Measurements from ENCODE around the gene MIOX. TPM values are rescaled to one million over a fixed set of nuclear protein-coding genes. Genes with fewer than 3 reads are reported as not detected.
A peak's percentile ranks its signal among the peaks of the same experiment; 100 is the strongest.

MIOX gene
- total RNA-seq, 2 donors from 2014 or later, result not detected

DNA sequence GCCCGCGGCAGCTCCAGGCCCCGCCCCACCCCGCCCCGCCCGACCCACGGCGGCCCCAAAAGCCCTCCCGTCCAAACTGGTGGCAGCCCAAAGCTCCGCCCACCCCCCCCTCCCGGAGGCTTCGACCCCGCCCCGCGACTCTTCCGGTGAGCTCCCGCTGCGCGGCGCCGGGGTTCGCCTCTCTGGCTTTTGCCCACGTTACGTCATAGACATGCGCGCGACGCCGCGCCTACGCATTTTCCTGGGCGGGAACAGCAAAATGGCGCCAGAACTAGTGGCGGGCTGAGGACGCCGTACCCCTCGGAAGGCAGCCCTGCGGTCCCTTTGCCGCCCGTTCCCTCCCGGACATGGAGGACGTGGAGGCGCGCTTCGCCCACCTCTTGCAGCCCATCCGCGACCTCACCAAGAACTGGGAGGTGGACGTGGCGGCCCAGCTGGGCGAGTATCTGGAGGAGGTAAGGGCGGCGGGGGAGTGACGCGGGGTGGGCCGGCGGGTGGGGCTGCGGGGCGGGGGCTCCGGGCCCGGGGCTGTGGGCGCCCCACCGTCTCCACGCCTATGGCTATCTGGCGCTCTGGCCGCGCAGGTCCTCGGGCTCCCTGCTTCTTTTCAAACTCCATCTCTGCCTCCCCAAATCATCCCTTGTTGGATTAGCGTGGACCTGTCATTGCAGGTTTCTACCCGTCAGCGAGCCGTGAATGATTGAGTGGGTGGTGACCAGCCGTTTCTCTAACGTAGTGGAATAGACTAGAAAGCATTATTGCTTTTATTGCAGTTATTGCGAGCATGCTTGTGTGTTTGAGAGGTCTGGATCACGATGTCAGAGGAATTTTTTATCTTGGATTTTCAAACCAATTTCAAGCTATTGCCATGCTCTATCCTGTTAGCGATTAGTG, 21.6 kb downstream of the MIOX start, which contains the start of gene NCAPH2:
NCAPH2 (plus strand) TSS at position 234 of the 894 bp plus-strand sequence; CDS start at position 348, 114 bp downstream.
- peak; percentile 86 for DNase-seq (ENCODE audit: low spot score)
- TF ChIP-seq, protein P1, sequence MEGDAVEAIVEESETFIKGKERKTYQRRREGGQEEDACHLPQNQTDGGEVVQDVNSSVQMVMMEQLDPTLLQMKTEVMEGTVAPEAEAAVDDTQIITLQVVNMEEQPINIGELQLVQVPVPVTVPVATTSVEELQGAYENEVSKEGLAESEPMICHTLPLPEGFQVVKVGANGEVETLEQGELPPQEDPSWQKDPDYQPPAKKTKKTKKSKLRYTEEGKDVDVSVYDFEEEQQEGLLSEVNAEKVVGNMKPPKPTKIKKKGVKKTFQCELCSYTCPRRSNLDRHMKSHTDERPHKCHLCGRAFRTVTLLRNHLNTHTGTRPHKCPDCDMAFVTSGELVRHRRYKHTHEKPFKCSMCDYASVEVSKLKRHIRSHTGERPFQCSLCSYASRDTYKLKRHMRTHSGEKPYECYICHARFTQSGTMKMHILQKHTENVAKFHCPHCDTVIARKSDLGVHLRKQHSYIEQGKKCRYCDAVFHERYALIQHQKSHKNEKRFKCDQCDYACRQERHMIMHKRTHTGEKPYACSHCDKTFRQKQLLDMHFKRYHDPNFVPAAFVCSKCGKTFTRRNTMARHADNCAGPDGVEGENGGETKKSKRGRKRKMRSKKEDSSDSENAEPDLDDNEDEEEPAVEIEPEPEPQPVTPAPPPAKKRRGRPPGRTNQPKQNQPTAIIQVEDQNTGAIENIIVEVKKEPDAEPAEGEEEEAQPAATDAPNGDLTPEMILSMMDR (IDR thresholded peaks at IDR 0.05), result no peak
- Histone ChIP-seq H3K27ac (peak within 1 kb of the TSS; percentile 82 to 89), H3K4me3 (peak within 1 kb of the TSS; percentile 100), H3K4me1 (ENCODE audit: control insufficient read depth in 1 of 2, low read depth in 2 of 2) (peaks cover 15 to 29% of the 10 kb centered on the region in 2 donors), H3K9me3 (no peaks in the 10 kb centered on the region), H3K27me3 (replicated peaks; ENCODE audit: insufficient read depth) (no peaks in the 10 kb centered on the region), H3K36me3 (peaks cover 19% of the 10 kb centered on the region)
- ATAC-seq (ENCODE audit: insufficient number of reproducible peaks, low FRiP score, low read depth), result peak; percentile 77

GRCh38 chr22:50508897-50509296, 22.2 kb downstream of the MIOX start:
- Histone ChIP-seq H3K27ac (peak overlapping the region; percentile 82 to 89), H3K4me1 (ENCODE audit: control insufficient read depth in 1 of 2, low read depth in 2 of 2) (peaks cover 15 to 29% of the 10 kb centered on the region in 2 donors), H3K27me3 (replicated peaks; ENCODE audit: insufficient read depth) (no peaks in the 10 kb centered on the region), H3K36me3 (peaks cover 18% of the 10 kb centered on the region), H3K9me3 (no peaks in the 10 kb centered on the region), H3K4me3 (peak overlapping the region; percentile 92)
- DNase-seq (ENCODE audit: low spot score) (no peak), ATAC-seq (ENCODE audit: insufficient number of reproducible peaks, low FRiP score, low read depth) (no peak)
- TF ChIP-seq, protein P1 (IDR thresholded peaks at IDR 0.05), result no peak

DNA sequence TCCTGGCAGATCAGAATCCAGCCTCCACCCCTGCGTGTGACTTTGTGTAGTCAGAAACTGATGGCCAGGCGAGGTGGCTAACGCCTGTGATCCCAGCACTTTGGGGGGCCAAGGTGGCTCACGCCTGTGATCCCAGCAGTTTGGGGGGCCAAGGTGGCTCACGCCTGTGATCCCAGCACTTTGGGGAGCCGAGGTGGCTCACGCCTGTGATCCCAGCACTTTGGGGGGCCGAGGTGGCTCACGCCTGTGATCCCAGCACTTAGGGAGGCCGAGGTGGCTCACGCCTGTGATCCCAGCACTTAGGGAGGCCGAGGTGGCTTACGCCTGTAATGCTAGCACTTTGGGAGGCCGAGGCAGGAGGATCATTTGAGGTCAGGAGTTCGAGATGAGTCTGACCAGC, 26.5 kb downstream of the MIOX start:
- H3K9me3 ChIP-seq, result no peaks in the 10 kb centered on the region
- DNase-seq (ENCODE audit: low spot score) (no peak), ATAC-seq (ENCODE audit: insufficient number of reproducible peaks, low FRiP score, low read depth) (no peak)
- TF ChIP-seq, protein P1 (IDR thresholded peaks at IDR 0.05), result no peak
- peaks cover 9 to 11% of the 10 kb centered on the region in 2 donors for H3K4me1 ChIP-seq (ENCODE audit: control insufficient read depth in 1 of 2, low read depth in 2 of 2)
- H3K27me3 ChIP-seq (replicated peaks; ENCODE audit: insufficient read depth), result no peaks in the 10 kb centered on the region
- peaks cover 16% of the 10 kb centered on the region for H3K36me3 ChIP-seq
- no peak overlapping the region for H3K27ac ChIP-seq
- no peak overlapping the region for H3K4me3 ChIP-seq

DNA sequence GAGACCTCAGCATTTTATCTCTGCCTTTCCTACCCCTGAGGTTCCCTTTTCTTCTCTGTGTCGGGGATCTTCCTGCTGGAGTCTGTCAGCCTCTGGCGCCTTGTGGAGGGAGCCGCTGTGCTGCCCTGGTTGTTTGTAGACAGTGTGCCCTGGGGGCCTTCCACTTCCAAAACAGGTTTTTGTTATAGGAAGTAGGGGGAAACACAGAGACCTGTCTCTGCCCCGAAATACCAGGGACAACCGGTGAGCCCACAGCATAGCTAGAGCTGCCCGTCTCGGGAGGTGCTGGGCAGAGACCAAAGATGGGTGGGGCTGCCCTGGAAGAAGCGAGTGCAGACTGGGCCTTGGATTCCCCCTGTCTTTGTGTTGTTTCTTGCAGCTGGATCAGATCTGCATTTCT, 29.4 kb downstream of the MIOX start:
- TF ChIP-seq, protein P1 (IDR thresholded peaks at IDR 0.05), result no peak
- ATAC-seq (ENCODE audit: insufficient number of reproducible peaks, low FRiP score, low read depth), result no peak
- peaks cover 39% of the 10 kb centered on the region for H3K36me3 ChIP-seq

DNA sequence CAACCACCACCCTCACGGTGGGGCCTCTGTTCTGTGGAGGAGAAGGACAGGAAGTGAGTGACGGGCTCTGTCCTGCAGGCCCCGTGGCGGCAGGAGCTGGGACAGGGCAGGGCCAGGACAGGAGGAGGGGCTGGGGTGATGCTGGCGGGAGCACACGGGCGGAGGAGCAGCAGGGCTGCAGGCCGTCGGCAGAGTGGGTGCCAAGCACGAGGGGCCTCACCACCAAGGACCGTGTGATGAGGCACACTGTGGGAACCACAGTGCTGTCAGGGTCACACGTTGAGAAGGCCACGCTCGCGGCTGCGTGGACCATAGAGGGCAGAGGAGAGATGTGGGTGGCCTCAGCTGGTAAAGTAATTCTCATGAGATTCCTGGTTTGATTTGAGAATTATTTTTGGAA, 30.2 kb downstream of the MIOX start:
- H3K36me3 ChIP-seq, result peaks cover 47% of the 10 kb centered on the region

More for the DNA sequence above, 29.4 kb downstream of the MIOX start:
- Histone ChIP-seq H3K4me3 (no peak overlapping the region), H3K4me1 (ENCODE audit: control insufficient read depth in 1 of 2, low read depth in 2 of 2) (no peaks in the 10 kb centered on the region), H3K27ac (no peak overlapping the region), H3K9me3 (no peaks in the 10 kb centered on the region), H3K27me3 (replicated peaks; ENCODE audit: insufficient read depth) (no peaks in the 10 kb centered on the region)
- no peak for DNase-seq (ENCODE audit: low spot score)

More for the DNA sequence above, 30.2 kb downstream of the MIOX start:
- ATAC-seq (ENCODE audit: insufficient number of reproducible peaks, low FRiP score, low read depth), result no peak
- no peaks in the 10 kb centered on the region for H3K4me1 ChIP-seq (ENCODE audit: control insufficient read depth in 1 of 2, low read depth in 2 of 2)
- no peaks in the 10 kb centered on the region for H3K27me3 ChIP-seq (replicated peaks; ENCODE audit: insufficient read depth)
- H3K9me3 ChIP-seq, result no peaks in the 10 kb centered on the region
- TF ChIP-seq, protein P1 (IDR thresholded peaks at IDR 0.05), result no peak
- DNase-seq (ENCODE audit: low spot score), result no peak
- H3K27ac ChIP-seq, result no peak overlapping the region
- H3K4me3 ChIP-seq, result no peak overlapping the region

Data from thoracic aorta (tissue), 2 donors.